ENCODE measurements around the gene OR5B21.

DNA sequence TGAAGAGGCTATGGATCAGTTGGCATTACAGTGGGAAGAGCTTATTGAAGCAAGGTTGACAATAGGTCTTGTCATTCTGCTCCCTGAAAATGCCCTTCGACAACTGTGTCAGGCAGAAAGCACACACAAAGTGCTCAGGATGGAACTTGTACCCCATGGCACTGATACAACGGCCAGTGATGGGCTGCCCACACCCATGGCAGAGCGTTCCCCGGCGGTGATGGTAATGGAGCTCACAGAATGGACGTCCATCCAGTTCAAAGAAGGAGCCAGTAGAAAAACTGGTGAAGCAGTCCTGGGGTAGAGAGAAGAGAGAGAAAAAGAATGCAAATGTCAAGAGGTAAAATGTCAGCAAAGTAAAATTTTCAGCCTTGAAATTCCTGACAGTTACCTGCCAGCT lies 19.5 kb upstream of the OR5B21 start:
- TF ChIP-seq, protein P1, sequence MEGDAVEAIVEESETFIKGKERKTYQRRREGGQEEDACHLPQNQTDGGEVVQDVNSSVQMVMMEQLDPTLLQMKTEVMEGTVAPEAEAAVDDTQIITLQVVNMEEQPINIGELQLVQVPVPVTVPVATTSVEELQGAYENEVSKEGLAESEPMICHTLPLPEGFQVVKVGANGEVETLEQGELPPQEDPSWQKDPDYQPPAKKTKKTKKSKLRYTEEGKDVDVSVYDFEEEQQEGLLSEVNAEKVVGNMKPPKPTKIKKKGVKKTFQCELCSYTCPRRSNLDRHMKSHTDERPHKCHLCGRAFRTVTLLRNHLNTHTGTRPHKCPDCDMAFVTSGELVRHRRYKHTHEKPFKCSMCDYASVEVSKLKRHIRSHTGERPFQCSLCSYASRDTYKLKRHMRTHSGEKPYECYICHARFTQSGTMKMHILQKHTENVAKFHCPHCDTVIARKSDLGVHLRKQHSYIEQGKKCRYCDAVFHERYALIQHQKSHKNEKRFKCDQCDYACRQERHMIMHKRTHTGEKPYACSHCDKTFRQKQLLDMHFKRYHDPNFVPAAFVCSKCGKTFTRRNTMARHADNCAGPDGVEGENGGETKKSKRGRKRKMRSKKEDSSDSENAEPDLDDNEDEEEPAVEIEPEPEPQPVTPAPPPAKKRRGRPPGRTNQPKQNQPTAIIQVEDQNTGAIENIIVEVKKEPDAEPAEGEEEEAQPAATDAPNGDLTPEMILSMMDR (IDR thresholded peaks at IDR 0.05): no peak
- no peak for TF ChIP-seq POLR2A (IDR thresholded peaks at IDR 0.05)
